A673 (cell line): Measurements from ENCODE around the gene KATNBL1. TPM values are rescaled to one million over a fixed set of nuclear protein-coding genes. Genes with fewer than 3 reads are reported as not detected.

Experiments used
- BruUV-seq: library from RNA; stranded (reverse); fragments of 400-500 nt; replicated peaks from 2 replicates; lab custom pipeline; 2021; lab: Mats Ljungman, UMichigan
- CTCF ChIA-PET: fragments of 300-600 bp; sonication (Branson Sonifier 250); formaldehyde crosslinking; loops from one replicate; lab custom pipeline; 2022; ENCODE audit warnings: antibody characterized with exemption; lab: Charles Lee
- POLR2A ChIA-PET: fragments of 300-600 bp; sonication (Branson Sonifier 250); formaldehyde crosslinking; loops from one replicate; lab custom pipeline; 2022; ENCODE audit warnings: antibody characterized with exemption; ENCODE audit not compliant: low non-redundant PET; lab: Charles Lee
- DNase-seq: peaks from one replicate; pipeline ENCODE4 v3.0.0-alpha.2; 2015; ENCODE audit warnings: low spot score
- H3K27ac ChIP-seq: fragments of 200-600 bp; sonication (generic); 2 replicates; pipeline ENCODE4 v1.5.1; 2016; ENCODE audit warnings: mixed run types, low read depth, mild to moderate bottlenecking, mixed read lengths, antibody characterized with exemption, low read length; ENCODE audit not compliant: poor library complexity, severe bottlenecking
- H3K27me3 ChIP-seq: fragments of 200-600 bp; sonication (generic); replicated peaks from 2 replicates; pipeline ENCODE4 v1.6.1; 2017; ENCODE audit warnings: mixed run types, low read depth, mild to moderate bottlenecking, mixed read lengths, antibody characterized with exemption, low read length; ENCODE audit not compliant: insufficient read depth, poor library complexity
- H3K36me3 ChIP-seq: fragments of 200-600 bp; sonication (generic); 2 replicates; pipeline ENCODE4 v1.6.1; 2016; ENCODE audit warnings: mixed run types, mild to moderate bottlenecking, mixed read lengths, antibody characterized with exemption, low read length; ENCODE audit not compliant: insufficient read depth, poor library complexity, severe bottlenecking
- H3K4me1 ChIP-seq: fragments of 200-600 bp; sonication (generic); 2 replicates; pipeline ENCODE4 v1.6.1; 2017; ENCODE audit warnings: mixed run types, mild to moderate bottlenecking, mixed read lengths, antibody characterized with exemption, low read length; ENCODE audit not compliant: insufficient read depth, poor library complexity, severe bottlenecking
- H3K4me3 ChIP-seq: fragments of 200-600 bp; sonication (generic); 2 replicates; pipeline ENCODE4 v1.5.1; 2016; ENCODE audit warnings: low read depth, mixed run types, mild to moderate bottlenecking, mixed read lengths, low read length; ENCODE audit not compliant: poor library complexity, severe bottlenecking
- H3K9me3 ChIP-seq: fragments of 200-600 bp; sonication (generic); 2 replicates; pipeline ENCODE4 v1.6.1; 2016; ENCODE audit warnings: mixed run types, low read depth, mild to moderate bottlenecking, mixed read lengths, antibody characterized with exemption, low read length; ENCODE audit not compliant: poor library complexity, severe bottlenecking
- CTCF ChIP-seq: fragments of 300-800, 200-600 bp; sonication (generic); conservative IDR thresholded peaks from 2 replicates; pipeline ENCODE4 v1.5.1; 2017; ENCODE audit warnings: low read depth, mild to moderate bottlenecking, antibody characterized with exemption, low read length, moderate library complexity, mixed read lengths
- EZH2 ChIP-seq: fragments of 200-600 bp; sonication (generic); IDR thresholded peaks from 2 replicates; pipeline ENCODE4 v1.6.1; 2017; ENCODE audit warnings: borderline replicate concordance, low read depth, mild to moderate bottlenecking, mixed read lengths, antibody characterized with exemption, low read length; ENCODE audit not compliant: poor library complexity, severe bottlenecking
- intact Hi-C: fragments of 100-400 bp; cut with micrococcal nuclease; formaldehyde crosslinking; loops from one replicate; pipeline ENCODE4 v1.10.0; 2022; ENCODE audit not compliant: unreplicated experiment
- total RNA-seq: library from RNA; stranded (reverse); gene quantifications from 2 replicates; pipeline ENCODE4 v1.2.3, GENCODE V29; 2021

KATNBL1 gene
- total RNA-seq, 1 experiment from 2014 or later, result 55.1 TPM

- BruUV-seq, result TSS peak; percentile 80
- TF ChIP-seq EZH2 (no peak), CTCF (no peak)
- Histone ChIP-seq H3K4me1 (peaks cover 8% of the 10 kb centered on the region), H3K9me3 (no peaks in the 10 kb centered on the region), H3K27me3 (no peaks in the 10 kb centered on the region), H3K36me3 (peaks cover 16% of the 10 kb centered on the region), H3K4me3 (peak overlapping the region; percentile 69), H3K27ac (peak overlapping the region; percentile 91)
- POLR2A ChIA-PET, result interaction anchor here (0.6 kb wide), 1 partner anchor 89 kb away, joined by 4 read pairs; no protein-coding TSS in a partner anchor
- intact Hi-C loops, result loop anchor here (2.0 kb wide), 1 partner anchor 123 kb away; the partner anchor contains the start of gene EMC7
- peak; percentile 15 for DNase-seq
- CTCF ChIA-PET, result interaction anchor here (0.7 kb wide), 1 partner anchor 211 kb away, joined by 5 read pairs; no protein-coding TSS in a partner anchor
These were observed 14.2 kb upstream of the KATNBL1 start for GRCh38 chr15:34223904-34224596.

GRCh38 chr15:34217587-34218225, 7.8 kb upstream of the KATNBL1 start:
- no peak for TF ChIP-seq CTCF
- no peak for TF ChIP-seq EZH2
- no peak overlapping the region for H3K27ac ChIP-seq
- POLR2A ChIA-PET, result no interaction called here
- no peaks in the 10 kb centered on the region for H3K9me3 ChIP-seq
- no peaks in the 10 kb centered on the region for H3K27me3 ChIP-seq
- no TSS peak for BruUV-seq
- CTCF ChIA-PET, result no interaction called here
- H3K4me1 ChIP-seq, result no peaks in the 10 kb centered on the region
- H3K4me3 ChIP-seq, result no peak overlapping the region
- H3K36me3 ChIP-seq, result no peaks in the 10 kb centered on the region
- DNase-seq, result peak; percentile 21
- intact Hi-C loops, result no loop called here

- no peaks in the 10 kb centered on the region for H3K27me3 ChIP-seq
- no peak overlapping the region for H3K27ac ChIP-seq
- no peak for DNase-seq
- ChIA-PET CTCF (no interaction called here), POLR2A (interaction anchor here (0.6 kb wide), 1 partner anchor 112 kb away, joined by 3 read pairs; no protein-coding TSS in a partner anchor)
- TF ChIP-seq EZH2 (no peak), CTCF (no peak)
- intact Hi-C loops, result no loop called here
- no peaks in the 10 kb centered on the region for H3K36me3 ChIP-seq
- no peak overlapping the region for H3K4me3 ChIP-seq
- H3K4me1 ChIP-seq, result no peaks in the 10 kb centered on the region
- no peaks in the 10 kb centered on the region for H3K9me3 ChIP-seq
- no TSS peak for BruUV-seq
These were observed 6.8 kb upstream of the KATNBL1 start for GRCh38 chr15:34216527-34217270.
